HepG2 (cell line): ENCODE results near the gene CD300A. TPM values are rescaled to one million over a fixed set of nuclear protein-coding genes. Genes with fewer than 3 reads are reported as not detected.

ENCODE experiments used
- ATF7-NPFF ChIP-seq: sonication (generic); formaldehyde crosslinking; IDR thresholded peaks from 2 replicates; pipeline ENCODE4 v1.8.1; 2023; ENCODE audit warnings: mild to moderate bottlenecking, low read depth, missing genetic modification reagents, moderate library complexity
- CENPT ChIP-seq: sonication (generic); formaldehyde crosslinking; IDR thresholded peaks from 2 replicates; pipeline ENCODE4 v1.8.0; 2022; ENCODE audit warnings: low read depth, mild to moderate bottlenecking, moderate library complexity, missing genetic modification reagents
- GABPB1 ChIP-seq: IDR thresholded peaks from 2 replicates; pipeline ENCODE4 v1.6.1; 2016; ENCODE audit warnings: mild to moderate bottlenecking, missing genetic modification reagents, moderate library complexity, missing compliant biosample characterization
- GATAD1 ChIP-seq: IDR thresholded peaks from 2 replicates; pipeline ENCODE4 v1.6.1; 2016; ENCODE audit warnings: missing genetic modification reagents, missing compliant biosample characterization
- KLF16 ChIP-seq, 2 experiments: sonication (generic) in 1 of 2; formaldehyde crosslinking in 1 of 2; IDR thresholded peaks; 2 replicates each; pipeline versions ENCODE4 v1.6.1 to v1.8.0; 2016 to 2023; ENCODE audit warnings: missing genetic modification reagents in 2 of 2, missing compliant biosample characterization in 1 of 2
- ONECUT2 ChIP-seq: sonication (generic); formaldehyde crosslinking; IDR thresholded peaks from 2 replicates; pipeline ENCODE4 v1.4.0; 2020; ENCODE audit warnings: missing genetic modification reagents
- RELA ChIP-seq: sonication (generic); formaldehyde crosslinking; IDR thresholded peaks from 2 replicates; pipeline ENCODE4 v1.4.0; 2020; ENCODE audit warnings: missing genetic modification reagents
- SALL2 ChIP-seq: sonication (generic); formaldehyde crosslinking; IDR thresholded peaks from 2 replicates; pipeline ENCODE4 v1.8.1; 2023; ENCODE audit warnings: mild to moderate bottlenecking, missing genetic modification reagents, inconsistent platforms
- ZBTB7B ChIP-seq: sonication (generic); formaldehyde crosslinking; IDR thresholded peaks from 2 replicates; pipeline ENCODE4 v1.4.0; 2020; ENCODE audit warnings: missing genetic modification reagents
- ZNF549 ChIP-seq: sonication (generic); formaldehyde crosslinking; IDR thresholded peaks from 2 replicates; pipeline ENCODE4 v1.5.0; 2020; ENCODE audit warnings: missing genetic modification reagents
- ZNF562 ChIP-seq: sonication (generic); formaldehyde crosslinking; IDR thresholded peaks from 2 replicates; pipeline ENCODE4 v1.8.0; 2022; ENCODE audit warnings: missing genetic modification reagents, borderline replicate concordance
- ZNF572 ChIP-seq: sonication (generic); formaldehyde crosslinking; IDR thresholded peaks from 2 replicates; pipeline ENCODE4 v1.5.1; 2020; ENCODE audit warnings: mild to moderate bottlenecking, missing genetic modification reagents
- ZNF629 ChIP-seq: sonication (generic); formaldehyde crosslinking; conservative IDR thresholded peaks from 2 replicates; pipeline ENCODE4 v1.5.0; 2020; ENCODE audit warnings: missing genetic modification reagents
- ZSCAN29 ChIP-seq: sonication (generic); formaldehyde crosslinking; conservative IDR thresholded peaks from 2 replicates; pipeline ENCODE4 v1.4.0; 2020; ENCODE audit warnings: mild to moderate bottlenecking, missing genetic modification reagents
- polyA plus RNA-seq, 8 experiments: library from polyadenylated mRNA; depleted of rRNA in 3 of 8; stranded (reverse) in 7 of 8; unstranded in 1 of 8; fragments of >200 nt; fragmentation: Illumina TruSeq in 4 of 8; extraction: Trizol in 4 of 8; gene quantifications; 2 replicates each; pipeline versions ENCODE4 v1.2.1 to v1.2.3, GENCODE V29; 2011 to 2016; ENCODE audit warnings: low read depth in 4 of 8, missing spikeins in 1 of 8, mixed read lengths in 1 of 8; ENCODE audit not compliant: insufficient read depth in 1 of 8
- total RNA-seq, 5 experiments: library from RNA; depleted of rRNA; stranded (reverse); fragments of >200 nt; fragmentation: Illumina TruSeq; extraction: Trizol; gene quantifications; 2 replicates each; pipeline ENCODE4 v1.2.3, GENCODE V29; 2016; ENCODE audit warnings: low read depth in 1 of 5
- TF ChIP-seq, protein P1 (sequence below): sonication (generic); formaldehyde crosslinking; conservative IDR thresholded peaks from 2 replicates; pipeline ENCODE4 v1.4.0; 2020; ENCODE audit warnings: mild to moderate bottlenecking, missing genetic modification reagents, moderate library complexity
- TF ChIP-seq, protein P2 (sequence below): sonication (generic); formaldehyde crosslinking; IDR thresholded peaks from 2 replicates; pipeline ENCODE4 v1.4.0; 2020; ENCODE audit warnings: missing genetic modification reagents, mild to moderate bottlenecking, borderline replicate concordance
- TF ChIP-seq, protein P3 (sequence below): sonication (generic); formaldehyde crosslinking; IDR thresholded peaks from 2 replicates; pipeline ENCODE4 v1.8.0; 2022; ENCODE audit warnings: missing genetic modification reagents, mild to moderate bottlenecking, inconsistent platforms, borderline replicate concordance
- TF ChIP-seq, protein P4 (sequence below): sonication (generic); formaldehyde crosslinking; IDR thresholded peaks from 2 replicates; pipeline ENCODE4 v1.5.1; 2020; ENCODE audit warnings: mild to moderate bottlenecking, moderate library complexity, missing genetic modification reagents

The CD300A gene
- total and polyA plus RNA-seq, 2 of the 13 experiments (the other 11 are each of a cell fraction or from before 2014, with no cell fraction given): not detected

DNA sequence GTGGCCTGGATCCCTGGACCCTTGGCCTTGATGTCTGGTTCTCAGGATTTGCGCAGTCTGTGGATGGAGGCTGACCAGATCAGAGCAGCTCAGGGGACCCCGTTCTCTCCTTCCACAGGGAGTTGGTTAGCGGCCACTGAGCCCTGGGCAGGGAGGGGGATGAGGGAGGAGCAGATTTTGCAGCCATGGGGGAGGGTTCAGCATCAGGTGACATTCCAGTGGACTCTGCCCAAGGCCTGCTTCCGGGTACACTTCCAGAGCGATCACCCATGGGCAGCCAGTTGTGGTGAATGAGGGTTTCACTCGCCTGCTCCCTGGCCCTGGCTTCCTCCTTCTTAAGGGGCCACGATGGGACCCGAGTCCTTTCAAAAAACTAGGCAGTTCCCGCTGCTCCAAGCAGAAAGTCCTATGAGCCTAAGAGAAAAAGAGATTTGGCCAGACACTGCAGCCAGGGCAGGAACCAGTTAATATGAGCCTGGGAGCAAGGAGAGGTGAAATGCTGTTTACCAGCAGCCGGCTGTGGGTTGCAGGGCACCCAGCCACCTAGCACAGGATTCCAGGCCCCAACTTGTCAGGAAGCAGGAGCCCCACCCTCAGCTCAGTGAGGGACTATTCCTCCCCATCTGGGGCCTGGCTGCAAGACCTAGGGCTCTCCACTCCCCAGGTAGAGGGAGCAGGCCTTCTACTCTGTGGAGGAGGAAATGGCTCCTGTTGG, 39.2 kb upstream of the CD300A start (continued):
- TF ChIP-seq ZNF629 (0 out of 2 replicates have a peak, but pooled peaks have one; percentile 25), RELA (no peak), ZSCAN29 (CRISPR knock-in tag) (no peak), GATAD1 (no peak; the same call in none of the 2 replicates), ZNF549 (no peak), GABPB1 (CRISPR knock-in tag) (peak; percentile 88), CENPT (CRISPR knock-in tag) (no peak), ATF7-NPFF (CRISPR knock-in tag) (no peak; the same call in 1 of the 2 replicates), SALL2 (CRISPR knock-in tag) (0 out of 2 replicates have a peak, but pooled peaks have one; percentile 21), KLF16 (CRISPR knock-in tag; IDR thresholded peaks at IDR 0.05) (peak in 1 of 2 experiments; percentile 75; a peak in 2 of 4 replicates), ZNF572 (CRISPR knock-in tag) (no peak), ZNF562 (CRISPR knock-in tag) (no peak), ONECUT2 (CRISPR knock-in tag) (no peak; the same call in 1 of the 2 replicates), ZBTB7B (peak; percentile 61; the same call in 1 of the 2 replicates)
- TF ChIP-seq, protein P1, sequence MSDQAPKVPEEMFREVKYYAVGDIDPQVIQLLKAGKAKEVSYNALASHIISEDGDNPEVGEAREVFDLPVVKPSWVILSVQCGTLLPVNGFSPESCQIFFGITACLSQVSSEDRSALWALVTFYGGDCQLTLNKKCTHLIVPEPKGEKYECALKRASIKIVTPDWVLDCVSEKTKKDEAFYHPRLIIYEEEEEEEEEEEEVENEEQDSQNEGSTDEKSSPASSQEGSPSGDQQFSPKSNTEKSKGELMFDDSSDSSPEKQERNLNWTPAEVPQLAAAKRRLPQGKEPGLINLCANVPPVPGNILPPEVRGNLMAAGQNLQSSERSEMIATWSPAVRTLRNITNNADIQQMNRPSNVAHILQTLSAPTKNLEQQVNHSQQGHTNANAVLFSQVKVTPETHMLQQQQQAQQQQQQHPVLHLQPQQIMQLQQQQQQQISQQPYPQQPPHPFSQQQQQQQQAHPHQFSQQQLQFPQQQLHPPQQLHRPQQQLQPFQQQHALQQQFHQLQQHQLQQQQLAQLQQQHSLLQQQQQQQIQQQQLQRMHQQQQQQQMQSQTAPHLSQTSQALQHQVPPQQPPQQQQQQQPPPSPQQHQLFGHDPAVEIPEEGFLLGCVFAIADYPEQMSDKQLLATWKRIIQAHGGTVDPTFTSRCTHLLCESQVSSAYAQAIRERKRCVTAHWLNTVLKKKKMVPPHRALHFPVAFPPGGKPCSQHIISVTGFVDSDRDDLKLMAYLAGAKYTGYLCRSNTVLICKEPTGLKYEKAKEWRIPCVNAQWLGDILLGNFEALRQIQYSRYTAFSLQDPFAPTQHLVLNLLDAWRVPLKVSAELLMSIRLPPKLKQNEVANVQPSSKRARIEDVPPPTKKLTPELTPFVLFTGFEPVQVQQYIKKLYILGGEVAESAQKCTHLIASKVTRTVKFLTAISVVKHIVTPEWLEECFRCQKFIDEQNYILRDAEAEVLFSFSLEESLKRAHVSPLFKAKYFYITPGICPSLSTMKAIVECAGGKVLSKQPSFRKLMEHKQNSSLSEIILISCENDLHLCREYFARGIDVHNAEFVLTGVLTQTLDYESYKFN: peak; percentile 93
- TF ChIP-seq, protein P2, sequence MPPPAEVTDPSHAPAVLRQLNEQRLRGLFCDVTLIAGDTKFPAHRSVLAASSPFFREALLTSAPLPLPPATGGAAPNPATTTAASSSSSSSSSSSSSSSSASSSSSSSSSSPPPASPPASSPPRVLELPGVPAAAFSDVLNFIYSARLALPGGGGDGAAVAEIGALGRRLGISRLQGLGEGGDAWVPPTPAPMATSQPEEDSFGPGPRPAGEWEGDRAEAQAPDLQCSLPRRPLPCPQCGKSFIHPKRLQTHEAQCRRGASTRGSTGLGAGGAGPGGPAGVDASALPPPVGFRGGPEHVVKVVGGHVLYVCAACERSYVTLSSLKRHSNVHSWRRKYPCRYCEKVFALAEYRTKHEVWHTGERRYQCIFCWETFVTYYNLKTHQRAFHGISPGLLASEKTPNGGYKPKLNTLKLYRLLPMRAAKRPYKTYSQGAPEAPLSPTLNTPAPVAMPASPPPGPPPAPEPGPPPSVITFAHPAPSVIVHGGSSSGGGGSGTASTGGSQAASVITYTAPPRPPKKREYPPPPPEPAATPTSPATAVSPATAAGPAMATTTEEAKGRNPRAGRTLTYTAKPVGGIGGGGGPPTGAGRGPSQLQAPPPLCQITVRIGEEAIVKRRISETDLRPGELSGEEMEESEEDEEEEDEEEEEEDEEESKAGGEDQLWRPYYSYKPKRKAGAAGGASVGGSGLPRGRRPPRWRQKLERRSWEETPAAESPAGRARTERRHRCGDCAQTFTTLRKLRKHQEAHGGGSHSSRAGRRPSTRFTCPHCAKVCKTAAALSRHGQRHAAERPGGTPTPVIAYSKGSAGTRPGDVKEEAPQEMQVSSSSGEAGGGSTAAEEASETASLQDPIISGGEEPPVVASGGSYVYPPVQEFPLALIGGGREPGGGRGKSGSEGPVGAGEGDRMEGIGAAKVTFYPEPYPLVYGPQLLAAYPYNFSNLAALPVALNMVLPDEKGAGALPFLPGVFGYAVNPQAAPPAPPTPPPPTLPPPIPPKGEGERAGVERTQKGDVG: 0 out of 2 replicates have a peak, but pooled peaks have one; percentile 14
- TF ChIP-seq, protein P3, sequence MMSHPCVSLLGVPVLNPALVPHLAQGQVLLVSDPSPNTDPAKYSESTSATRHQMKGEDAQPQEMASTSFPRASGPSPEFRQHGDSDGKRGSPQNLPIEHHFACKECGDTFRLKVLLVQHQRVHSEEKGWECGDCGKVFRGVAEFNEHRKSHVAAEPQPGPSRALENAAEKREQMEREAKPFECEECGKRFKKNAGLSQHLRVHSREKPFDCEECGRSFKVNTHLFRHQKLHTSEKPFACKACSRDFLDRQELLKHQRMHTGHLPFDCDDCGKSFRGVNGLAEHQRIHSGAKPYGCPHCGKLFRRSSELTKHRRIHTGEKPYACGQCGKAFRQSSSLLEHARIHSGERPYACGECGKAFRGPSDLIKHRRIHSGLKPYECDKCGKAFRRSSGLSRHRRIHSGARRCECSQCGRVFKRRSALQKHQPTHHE (CRISPR knock-in tag): no peak
- TF ChIP-seq, protein P4, sequence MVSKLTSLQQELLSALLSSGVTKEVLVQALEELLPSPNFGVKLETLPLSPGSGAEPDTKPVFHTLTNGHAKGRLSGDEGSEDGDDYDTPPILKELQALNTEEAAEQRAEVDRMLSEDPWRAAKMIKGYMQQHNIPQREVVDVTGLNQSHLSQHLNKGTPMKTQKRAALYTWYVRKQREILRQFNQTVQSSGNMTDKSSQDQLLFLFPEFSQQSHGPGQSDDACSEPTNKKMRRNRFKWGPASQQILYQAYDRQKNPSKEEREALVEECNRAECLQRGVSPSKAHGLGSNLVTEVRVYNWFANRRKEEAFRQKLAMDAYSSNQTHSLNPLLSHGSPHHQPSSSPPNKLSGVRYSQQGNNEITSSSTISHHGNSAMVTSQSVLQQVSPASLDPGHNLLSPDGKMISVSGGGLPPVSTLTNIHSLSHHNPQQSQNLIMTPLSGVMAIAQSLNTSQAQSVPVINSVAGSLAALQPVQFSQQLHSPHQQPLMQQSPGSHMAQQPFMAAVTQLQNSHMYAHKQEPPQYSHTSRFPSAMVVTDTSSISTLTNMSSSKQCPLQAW (CRISPR knock-in tag): peak; percentile 96
